NOMO-1 (cell line): Measurements from ENCODE around the gene SPC25.

Source experiments
- DNase-seq, 2 experiments: peaks; one replicate each; lab custom pipeline; 2025; ENCODE audit not compliant: unreplicated experiment in 2 of 2; lab: John Stamatoyannopoulos, UW

Gene SPC25

GRCh38 chr2:168849610-168850009 is 40.6 kb downstream of the SPC25 start:
- no peak for DNase-seq

- no peak for DNase-seq
These were observed 42.0 kb downstream of the SPC25 start for GRCh38 chr2:168848225-168848624.

GRCh38 chr2:168843253-168843652 is 47.0 kb downstream of the SPC25 start:
- no peak for DNase-seq

DNA sequence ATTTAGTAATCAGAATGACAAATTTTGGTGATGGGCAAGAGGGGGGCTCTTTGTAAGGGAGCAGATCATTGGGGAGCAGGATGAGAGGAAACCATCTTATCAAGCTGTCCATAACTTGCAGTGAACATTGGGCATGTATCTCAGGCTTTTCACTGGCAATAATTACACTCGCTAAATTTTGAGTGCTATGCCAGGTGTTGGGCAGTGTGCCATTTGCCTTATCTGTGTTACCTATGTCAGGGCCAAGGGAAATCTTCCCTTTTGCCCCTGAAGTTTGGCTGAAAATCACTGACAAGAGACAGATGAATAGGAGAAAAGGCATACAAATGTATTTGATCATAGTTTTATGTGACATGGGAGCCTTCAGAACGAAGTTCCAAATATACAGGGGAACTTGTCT is 48.8 kb downstream of the SPC25 start:
- no peak for DNase-seq

GRCh38 chr2:168835969-168836368 is 54.3 kb downstream of the SPC25 start:
- DNase-seq, result no peak

- no peak for DNase-seq
These were observed 58.6 kb downstream of the SPC25 start for GRCh38 chr2:168831662-168832061.

DNA sequence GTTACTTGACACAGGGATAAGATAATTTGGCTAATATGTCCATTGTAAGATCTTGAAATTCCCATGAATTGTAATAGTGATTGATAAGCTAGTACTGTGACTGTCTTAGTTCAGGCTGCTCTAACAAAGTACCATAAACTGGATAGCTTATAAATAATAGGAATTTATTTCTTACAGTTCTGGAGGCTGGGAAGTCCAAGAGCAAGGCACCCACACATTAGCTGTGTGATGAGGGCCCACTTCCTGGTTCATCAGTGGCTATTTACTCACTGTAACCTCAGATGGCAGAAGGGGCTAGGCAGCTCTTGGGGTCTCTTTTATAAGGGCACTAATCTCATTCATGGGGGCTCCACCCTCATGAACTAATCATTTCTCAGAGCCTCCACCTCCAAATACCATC is 59.3 kb downstream of the SPC25 start:
- no peak for DNase-seq

- no peak for DNase-seq
These were observed 65.1 kb downstream of the SPC25 start for GRCh38 chr2:168825126-168825525.

DNA sequence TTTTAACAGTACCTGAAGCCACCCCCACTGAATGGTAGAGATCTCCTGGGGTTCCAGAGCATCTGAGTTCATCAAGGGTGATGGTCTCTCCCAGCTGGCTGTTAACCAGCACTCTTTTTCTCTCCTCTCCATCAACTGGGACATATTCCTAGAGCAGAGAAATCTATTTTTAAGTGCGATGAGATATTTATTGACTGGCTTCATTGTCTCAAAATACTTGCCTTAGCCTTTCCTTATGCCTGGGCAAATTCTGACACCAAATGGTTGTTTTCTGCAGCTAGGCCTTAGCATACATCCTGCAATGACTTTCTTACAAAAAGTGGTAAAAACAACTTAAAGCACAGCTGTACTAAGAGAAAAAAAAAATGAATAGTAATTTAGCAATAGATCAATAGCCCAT is 68.2 kb downstream of the SPC25 start:
- no peak for DNase-seq

DNA sequence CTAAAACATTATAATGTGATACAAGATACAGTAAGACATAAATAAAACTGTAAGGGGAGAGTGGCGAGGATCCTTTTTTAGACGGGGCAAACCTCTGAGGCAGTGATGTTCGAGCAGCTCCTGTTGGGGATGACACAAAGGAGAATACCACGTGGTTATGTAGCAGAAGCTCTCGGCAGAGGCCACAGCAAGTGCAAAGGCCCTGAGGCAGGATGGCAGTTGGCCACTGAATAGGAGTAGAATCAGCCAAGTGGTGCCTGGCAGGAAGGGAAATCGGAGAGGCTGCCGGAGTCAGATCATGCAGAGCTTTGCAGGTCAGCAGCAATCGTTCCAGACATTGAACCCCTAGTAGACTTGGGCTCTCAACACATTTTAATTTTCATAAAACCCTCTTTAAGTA is 68.7 kb downstream of the SPC25 start:
- no peak for DNase-seq
